ENCODE measurements around the gene ADAP1.
A peak's percentile ranks its signal among the peaks of the same experiment; 100 is the strongest.

The ADAP1 gene

GRCh38 chr7:922334-923107 lies 32.0 kb downstream of the ADAP1 start:
- peak; percentile 40 for DNase-seq (ENCODE audit: low read depth)

DNA sequence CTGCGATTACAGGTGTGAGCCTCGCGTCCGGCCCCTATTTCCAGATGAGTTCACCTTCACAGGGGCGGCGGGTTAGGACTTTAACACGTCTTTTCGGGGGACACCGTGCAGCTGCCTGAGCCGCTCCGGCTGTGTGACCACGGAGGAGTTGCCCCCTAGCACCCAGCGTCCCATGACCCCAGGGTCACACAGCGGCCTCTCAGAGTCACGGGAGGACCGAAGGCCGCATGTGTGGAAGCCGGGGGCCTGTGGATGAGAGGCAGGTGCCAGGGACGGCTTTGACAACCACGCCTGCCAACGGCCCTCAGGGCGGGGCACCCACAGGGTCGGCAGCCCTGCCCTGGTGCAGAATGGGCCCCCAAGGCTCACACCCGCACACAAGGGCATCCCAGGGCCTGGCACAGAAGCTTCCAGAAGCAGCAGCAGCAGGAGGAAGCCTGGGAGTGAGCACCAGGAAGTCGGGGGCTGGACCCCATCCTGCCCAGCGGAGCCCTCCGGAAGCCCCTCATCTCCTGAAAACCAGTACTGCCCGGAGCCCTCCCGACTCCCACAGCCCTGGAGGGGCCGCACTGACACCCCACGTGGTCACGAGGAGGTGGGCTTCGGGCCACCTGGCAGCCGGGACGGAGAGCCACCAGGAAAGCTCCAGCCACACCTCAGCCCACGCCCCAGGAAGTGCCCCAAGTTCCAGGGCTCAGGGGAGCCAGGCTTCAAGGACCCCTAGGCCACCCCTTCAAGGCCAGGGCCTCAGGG lies 32.7 kb downstream of the ADAP1 start:
- DNase-seq (ENCODE audit: low read depth), result no peak

GRCh38 chr7:921071-921461 lies 33.4 kb downstream of the ADAP1 start:
- no peak for DNase-seq (ENCODE audit: low read depth)

DNA sequence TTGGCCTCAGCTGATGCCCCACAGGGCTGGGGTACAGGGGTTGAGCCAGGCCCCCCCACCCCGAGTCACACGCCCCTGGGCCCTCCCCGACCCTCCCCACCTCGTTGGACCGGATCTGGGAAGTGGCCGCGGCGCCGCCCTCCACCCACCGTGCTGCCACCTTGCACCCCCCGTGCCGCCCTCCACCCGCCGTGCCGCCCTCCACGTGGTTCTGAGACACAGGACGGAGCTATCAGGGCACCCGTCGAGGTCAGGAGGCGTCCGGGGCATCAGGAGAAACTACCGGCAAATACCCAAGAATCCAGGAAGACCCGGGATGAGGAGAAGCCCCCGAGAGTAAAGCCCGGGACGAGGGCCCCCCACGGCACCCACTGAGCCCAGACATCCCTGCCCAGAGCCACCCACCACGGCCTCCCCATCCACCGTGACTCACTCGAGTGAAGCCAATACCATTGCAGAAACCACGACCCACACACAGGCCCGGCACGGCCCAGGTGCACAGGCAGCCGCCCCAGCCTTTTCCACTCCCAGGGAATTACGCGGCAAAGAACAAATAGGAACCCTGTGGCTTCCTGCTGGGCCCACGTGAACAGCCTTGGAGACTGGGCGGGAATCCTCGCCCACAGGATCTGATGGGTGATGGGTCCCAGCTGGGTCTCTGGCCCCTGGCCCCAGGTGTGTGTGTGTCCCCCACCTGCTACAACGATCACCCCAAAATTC lies 34.0 kb downstream of the ADAP1 start:
- DNase-seq (ENCODE audit: low read depth), result no peak

GRCh38 chr7:919924-920341 lies 34.5 kb downstream of the ADAP1 start:
- DNase-seq (ENCODE audit: low read depth), result no peak

GRCh38 chr7:919114-919442 lies 35.4 kb downstream of the ADAP1 start:
- no peak for DNase-seq (ENCODE audit: low read depth)

GRCh38 chr7:918441-919113 lies 35.9 kb downstream of the ADAP1 start:
- no peak for DNase-seq (ENCODE audit: low read depth)

DNA sequence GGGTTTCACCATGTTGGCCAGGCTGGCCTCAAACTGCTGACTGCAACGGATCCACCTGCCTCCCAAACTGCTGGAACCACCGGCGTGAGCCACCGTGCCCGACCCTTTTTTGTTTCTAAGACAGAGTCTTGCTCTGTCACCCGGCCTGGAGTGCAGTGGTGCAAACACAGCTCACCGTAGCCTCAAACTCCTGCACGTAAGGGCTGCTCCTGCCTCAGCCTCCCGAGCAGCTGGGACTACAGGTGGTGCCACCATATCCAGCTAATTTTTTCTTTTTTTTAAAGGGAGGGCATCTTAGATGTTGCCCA lies 36.4 kb downstream of the ADAP1 start:
- DNase-seq (ENCODE audit: low read depth), result no peak

GRCh38 chr7:917255-918117 lies 37.0 kb downstream of the ADAP1 start:
- DNase-seq (ENCODE audit: low read depth), result no peak

DNA sequence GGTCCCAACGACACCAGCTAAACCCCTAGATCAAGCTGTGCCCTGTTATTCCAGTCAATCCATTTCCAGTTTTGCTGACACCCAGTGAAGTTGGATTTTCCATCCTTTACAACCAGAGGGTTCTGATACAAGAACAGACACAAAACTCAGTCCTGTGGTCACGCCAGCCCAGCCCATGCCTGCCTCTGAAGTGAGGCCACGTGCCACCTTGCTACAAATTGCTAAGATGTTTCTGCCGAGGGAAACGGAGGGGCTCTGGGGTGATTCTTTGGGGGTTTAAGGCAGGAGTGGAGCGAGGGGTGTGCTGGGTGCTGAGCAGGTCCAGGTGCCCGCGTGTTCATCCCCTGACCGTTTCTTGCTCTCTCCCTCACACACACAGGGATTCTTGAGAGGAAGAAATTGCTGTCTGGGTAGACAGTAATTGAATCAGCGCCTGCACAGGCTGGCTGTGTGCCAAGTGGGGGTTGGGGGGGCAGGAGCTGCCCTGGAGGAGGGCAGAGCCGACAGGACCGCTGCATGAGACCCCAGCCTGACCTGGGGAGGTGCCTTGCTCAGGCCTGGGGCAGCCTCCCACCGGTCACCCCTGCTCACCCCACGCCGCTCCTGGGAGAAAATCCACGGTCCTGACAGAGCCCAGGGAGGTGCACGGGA lies 38.1 kb downstream of the ADAP1 start:
- DNase-seq (ENCODE audit: low read depth), result no peak

GRCh38 chr7:915291-916218 lies 38.9 kb downstream of the ADAP1 start:
- no peak for DNase-seq (ENCODE audit: low read depth)

- DNase-seq (ENCODE audit: low read depth), result no peak
Measured at GRCh38 chr7:914521-915194, 39.8 kb downstream of the ADAP1 start.

DNA sequence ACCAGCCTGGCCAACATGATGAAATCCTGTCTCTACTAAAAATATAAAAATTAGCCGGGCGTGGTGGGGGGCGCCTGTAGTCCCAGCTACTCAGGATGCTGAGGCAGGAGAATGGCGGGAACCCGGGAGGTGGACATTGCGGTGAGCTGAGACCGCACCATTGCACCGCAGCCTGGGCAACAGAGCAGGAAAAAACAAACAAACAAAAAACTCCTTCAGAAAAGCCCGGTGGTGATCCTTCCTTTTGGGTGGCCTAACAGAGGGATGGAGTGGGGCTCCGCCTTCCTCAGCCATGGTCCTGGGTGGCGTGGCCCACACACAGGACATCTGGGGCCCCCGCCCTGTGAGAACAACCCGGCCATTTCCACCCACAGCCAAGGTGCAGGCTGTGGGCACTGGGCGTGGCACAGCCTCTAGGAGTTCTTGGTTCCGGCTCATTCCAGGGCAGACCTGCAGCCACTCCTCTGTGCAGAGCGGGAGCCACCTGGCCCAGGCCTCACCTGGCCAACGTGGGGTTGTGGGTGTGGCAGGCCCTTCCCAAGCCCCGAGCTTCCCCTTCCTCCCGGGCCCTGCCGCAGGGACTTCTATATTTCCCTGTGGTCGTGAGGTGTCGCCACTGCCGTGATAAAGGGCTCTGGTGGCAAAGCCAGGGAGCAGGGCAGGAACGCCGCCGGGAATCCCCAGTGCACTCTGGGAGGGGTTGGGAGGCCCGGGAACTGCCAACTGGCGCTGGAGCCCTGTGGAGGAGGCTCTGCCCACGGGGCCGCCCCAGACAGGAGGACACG lies 40.6 kb downstream of the ADAP1 start:
- no peak for DNase-seq (ENCODE audit: low read depth)

- no peak for DNase-seq (ENCODE audit: low read depth)
Measured at GRCh38 chr7:911791-912480, 42.5 kb downstream of the ADAP1 start.

- DNase-seq (ENCODE audit: low read depth), result no peak
Measured at GRCh38 chr7:910931-911431, 43.5 kb downstream of the ADAP1 start.

- no peak for DNase-seq (ENCODE audit: low read depth)
Measured at GRCh38 chr7:910441-910861, 44.0 kb downstream of the ADAP1 start.

DNA sequence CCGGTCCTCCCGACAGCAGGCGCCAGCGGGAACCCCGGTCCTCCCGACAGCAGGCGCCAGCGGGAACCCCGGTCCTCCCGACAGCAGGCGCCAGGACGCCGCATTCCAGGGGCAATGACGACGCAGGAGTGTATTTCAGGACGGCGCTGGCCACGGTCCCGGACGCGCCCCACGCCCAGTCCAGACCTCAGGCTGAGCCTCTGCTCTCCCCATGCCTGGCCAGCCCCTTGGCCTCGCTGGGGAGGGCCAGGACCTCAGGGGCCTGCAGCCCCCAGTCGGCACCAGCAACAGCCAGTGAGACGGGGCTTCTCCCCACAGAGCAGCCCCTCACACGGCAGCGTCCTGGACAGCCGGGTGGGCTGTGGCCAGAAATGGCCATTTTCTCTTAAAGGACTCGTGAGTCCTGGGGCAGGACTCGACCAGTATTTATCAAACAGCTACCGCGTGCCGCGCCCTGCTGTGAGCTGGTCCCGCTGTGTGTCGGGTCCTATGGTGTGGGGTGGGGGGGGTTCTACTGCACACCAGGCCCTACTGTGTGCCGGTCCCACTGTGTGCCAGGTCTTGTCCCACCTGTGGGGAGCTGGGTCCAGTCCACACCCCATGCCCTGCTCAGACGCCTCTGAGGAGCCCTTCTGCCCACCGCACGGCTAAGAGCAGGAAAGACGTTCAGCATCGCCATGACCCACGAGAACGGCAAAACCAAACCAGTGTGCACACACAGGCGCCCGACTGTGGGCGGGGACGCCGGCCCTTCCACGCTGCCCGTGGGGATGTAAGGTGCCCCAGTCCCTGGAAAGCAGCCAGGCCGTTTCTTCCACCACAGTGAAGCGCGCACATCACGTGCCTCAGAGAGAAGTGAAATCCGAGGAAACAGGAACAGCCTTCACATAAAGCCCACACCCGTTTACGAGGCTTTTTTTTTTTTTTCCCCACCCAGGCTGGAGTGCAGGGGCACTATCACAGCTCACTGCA lies 44.8 kb downstream of the ADAP1 start:
- no peak for DNase-seq (ENCODE audit: low read depth)

Measured in stimulated activated CD8-positive, alpha-beta memory T cell treated with anti-CD3 and anti-CD28 coated beads, Interleukin-12 subunit alpha, Interleukin-12 subunit beta, amount 100 ng/mL, for 4 hours (primary cell).